Measurements from ENCODE around the gene DSP.
A peak's percentile ranks its signal among the peaks of the same experiment; 100 is the strongest.

DSP gene

DNA sequence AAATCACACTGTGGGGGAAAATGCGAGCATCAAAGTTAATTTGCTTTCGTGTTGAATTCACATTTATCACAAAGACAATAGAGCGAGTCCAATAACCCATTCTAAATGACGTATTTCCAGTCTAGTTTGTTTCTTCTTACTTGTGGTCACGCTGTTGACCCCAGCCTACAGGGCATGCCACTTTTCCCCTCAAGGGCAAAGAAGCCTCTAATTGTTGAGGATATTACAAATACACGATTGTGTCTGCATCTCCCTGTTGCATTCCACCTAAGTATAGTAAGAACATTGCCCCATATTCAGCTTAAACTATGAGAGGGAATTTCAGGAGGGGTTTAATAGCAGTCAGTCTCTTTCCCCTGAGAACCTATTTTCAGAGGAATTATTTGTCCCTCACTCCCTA lies 37.4 kb upstream of the DSP start:
- DNase-seq (ENCODE audit: low read depth, low spot score) = no peak
- TF ChIP-seq, protein P1, sequence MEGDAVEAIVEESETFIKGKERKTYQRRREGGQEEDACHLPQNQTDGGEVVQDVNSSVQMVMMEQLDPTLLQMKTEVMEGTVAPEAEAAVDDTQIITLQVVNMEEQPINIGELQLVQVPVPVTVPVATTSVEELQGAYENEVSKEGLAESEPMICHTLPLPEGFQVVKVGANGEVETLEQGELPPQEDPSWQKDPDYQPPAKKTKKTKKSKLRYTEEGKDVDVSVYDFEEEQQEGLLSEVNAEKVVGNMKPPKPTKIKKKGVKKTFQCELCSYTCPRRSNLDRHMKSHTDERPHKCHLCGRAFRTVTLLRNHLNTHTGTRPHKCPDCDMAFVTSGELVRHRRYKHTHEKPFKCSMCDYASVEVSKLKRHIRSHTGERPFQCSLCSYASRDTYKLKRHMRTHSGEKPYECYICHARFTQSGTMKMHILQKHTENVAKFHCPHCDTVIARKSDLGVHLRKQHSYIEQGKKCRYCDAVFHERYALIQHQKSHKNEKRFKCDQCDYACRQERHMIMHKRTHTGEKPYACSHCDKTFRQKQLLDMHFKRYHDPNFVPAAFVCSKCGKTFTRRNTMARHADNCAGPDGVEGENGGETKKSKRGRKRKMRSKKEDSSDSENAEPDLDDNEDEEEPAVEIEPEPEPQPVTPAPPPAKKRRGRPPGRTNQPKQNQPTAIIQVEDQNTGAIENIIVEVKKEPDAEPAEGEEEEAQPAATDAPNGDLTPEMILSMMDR (IDR thresholded peaks at IDR 0.05; ENCODE audit: low read depth, low read length) = no peak
- in situ Hi-C loops (cut with HindIII; ENCODE audit: low sequenced_read_pairs) = no loop called here
- H3K4me3 ChIP-seq (ENCODE audit: low read depth, low read length) = no peak overlapping the region

DNA sequence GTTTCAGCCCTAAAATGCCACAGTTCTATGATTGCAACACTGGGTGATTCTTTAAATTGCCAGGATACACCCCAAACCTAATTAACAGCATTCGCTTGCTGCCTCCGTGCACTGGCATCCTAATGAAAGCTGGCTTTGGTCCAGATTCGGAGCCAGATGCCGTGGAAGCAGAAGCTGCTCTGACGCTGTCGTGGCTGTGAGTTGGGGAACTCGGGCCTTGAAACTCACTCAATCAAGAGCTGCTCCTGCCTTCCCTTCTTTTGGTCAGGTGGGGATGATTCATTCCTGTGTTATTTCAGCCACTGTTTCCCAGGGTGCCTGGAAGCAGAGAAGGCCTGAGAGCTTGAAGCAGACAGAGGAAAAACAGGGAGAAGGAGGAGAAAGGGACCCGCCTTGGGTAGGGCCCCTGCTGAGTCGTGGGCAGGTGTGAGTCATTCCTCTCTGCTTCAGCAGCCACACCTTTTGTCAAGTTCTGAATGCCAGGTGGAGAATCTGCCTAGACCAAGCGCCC lies 36.2 kb upstream of the DSP start:
- in situ Hi-C loops (cut with HindIII; ENCODE audit: low sequenced_read_pairs) = no loop called here
- TF ChIP-seq, protein P1 (IDR thresholded peaks at IDR 0.05; ENCODE audit: low read depth, low read length) = no peak
- DNase-seq (ENCODE audit: low read depth, low spot score) = peak; percentile 68
- H3K4me3 ChIP-seq (ENCODE audit: low read depth, low read length) = no peak overlapping the region

DNA sequence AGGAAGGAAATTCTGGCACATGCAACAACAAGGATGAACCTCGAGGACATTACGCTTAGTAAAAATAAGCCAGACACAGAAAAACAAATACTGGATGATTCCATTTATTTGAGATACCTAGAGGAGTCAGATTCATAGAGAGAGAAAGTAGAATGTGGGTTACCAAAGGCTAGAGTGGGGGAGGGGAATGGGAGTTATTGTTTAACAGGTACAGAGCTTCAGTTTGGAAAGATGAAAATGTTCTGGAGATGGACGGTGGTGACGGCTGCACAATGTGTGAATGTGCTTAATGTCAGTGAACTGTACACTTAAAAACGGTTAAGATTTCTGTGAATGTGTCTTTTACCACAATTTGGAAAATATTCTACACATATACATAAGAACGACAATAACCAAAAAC lies 33.9 kb upstream of the DSP start:
- TF ChIP-seq, protein P1 (IDR thresholded peaks at IDR 0.05; ENCODE audit: low read depth, low read length) = no peak
- in situ Hi-C loops (cut with HindIII; ENCODE audit: low sequenced_read_pairs) = no loop called here
- DNase-seq (ENCODE audit: low read depth, low spot score) = no peak
- H3K4me3 ChIP-seq (ENCODE audit: low read depth, low read length) = no peak overlapping the region

DNA sequence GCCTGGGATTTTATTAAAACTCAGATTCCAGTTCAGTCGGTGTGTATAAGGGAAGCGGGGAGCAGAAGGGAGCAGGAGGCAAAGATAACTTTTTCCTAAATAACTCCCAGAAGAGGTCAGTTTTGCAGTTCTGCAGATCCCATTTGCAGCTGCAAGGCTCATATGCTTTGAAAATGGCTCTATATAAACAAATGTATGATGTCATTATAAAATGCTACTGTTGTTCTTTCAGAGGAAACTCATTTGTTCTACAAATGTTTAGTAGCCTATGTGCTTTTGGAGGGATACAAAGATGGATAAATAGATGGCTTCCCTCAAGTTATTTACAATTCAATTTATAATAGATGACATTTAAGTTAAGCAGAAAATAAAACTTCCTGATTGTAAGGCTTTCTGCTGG lies 29.2 kb upstream of the DSP start:
- in situ Hi-C loops (cut with HindIII; ENCODE audit: low sequenced_read_pairs) = no loop called here
- TF ChIP-seq, protein P1 (IDR thresholded peaks at IDR 0.05; ENCODE audit: low read depth, low read length) = no peak
- no peak for DNase-seq (ENCODE audit: low read depth, low spot score)
- no peak overlapping the region for H3K4me3 ChIP-seq (ENCODE audit: low read depth, low read length)

DNA sequence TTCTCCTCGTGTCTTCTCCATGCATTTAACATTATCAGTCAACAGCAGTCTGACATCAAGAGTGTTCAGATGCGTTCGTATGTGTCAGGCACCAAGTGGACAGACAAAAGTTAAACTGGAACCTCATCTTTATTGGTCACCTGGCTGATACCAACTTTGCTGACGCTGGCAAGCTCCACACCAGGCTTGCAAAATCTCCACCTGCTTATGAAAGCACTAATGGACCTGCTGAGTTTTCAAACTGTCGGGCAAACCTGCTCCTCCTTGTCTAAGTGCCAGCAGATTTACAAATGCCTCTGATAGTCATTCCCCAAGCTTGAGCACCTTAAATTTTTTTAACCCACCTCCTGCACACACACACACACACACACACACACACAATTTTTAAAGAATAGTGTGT lies 27.9 kb upstream of the DSP start:
- H3K4me3 ChIP-seq (ENCODE audit: low read depth, low read length) = no peak overlapping the region
- TF ChIP-seq, protein P1 (IDR thresholded peaks at IDR 0.05; ENCODE audit: low read depth, low read length) = no peak
- no peak for DNase-seq (ENCODE audit: low read depth, low spot score)
- in situ Hi-C loops (cut with HindIII; ENCODE audit: low sequenced_read_pairs) = no loop called here

DNA sequence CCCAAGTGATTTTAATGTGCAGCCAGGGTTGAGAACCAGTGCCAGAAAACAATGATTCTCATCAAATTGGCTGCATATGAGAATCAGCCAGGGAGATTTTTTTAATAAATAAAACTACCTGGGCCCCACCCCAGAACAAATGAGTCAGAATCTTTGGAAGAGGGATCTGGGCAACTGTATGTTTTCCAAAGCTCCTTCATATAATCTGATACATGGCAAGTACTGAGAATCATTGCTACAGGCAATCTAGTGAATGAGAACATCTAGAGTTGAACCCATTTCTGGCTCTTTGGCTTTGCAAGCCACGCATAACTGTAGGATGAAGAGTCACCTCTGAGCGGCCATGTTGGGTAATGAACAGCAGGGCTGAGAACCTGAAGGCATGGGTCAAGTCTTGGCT lies 26.1 kb upstream of the DSP start:
- in situ Hi-C loops (cut with HindIII; ENCODE audit: low sequenced_read_pairs) = no loop called here
- no peak for DNase-seq (ENCODE audit: low read depth, low spot score)
- H3K4me3 ChIP-seq (ENCODE audit: low read depth, low read length) = no peak overlapping the region
- TF ChIP-seq, protein P1 (IDR thresholded peaks at IDR 0.05; ENCODE audit: low read depth, low read length) = no peak

DNA sequence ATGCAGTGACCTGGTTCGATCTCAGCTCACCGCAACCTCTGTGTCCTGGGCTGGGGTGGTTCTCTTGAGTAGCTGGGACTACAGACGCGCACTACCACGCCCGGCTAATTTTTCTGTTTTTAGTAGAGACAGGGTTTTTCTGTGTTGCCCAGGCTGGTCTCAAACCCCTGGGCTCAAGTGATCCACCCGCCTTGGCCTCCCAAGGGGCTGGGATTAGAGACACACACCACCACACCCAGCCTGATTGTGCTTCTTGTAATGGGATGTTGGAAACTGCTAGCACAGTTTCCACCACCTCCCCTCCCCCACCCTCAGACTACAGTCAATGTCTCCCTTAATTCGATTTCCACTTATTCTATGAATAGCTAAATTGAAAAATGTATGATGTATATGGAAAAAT lies 22.6 kb upstream of the DSP start:
- H3K4me3 ChIP-seq (ENCODE audit: low read depth, low read length) = no peak overlapping the region
- in situ Hi-C loops (cut with HindIII; ENCODE audit: low sequenced_read_pairs) = no loop called here
- TF ChIP-seq, protein P1 (IDR thresholded peaks at IDR 0.05; ENCODE audit: low read depth, low read length) = no peak
- no peak for DNase-seq (ENCODE audit: low read depth, low spot score)

Data from astrocyte of the spinal cord (primary cell).